Psoas muscle (tissue), 8 donors: ENCODE data around the gene TNFRSF25. TPM values are rescaled to one million over a fixed set of nuclear protein-coding genes. Genes with fewer than 3 reads are reported as not detected.
A peak's percentile ranks its signal among the peaks of the same experiment; 100 is the strongest.

Source experiments
- ATAC-seq, 4 donors: fragments of 200-7000 bp; cut with Tn5 transposase; one replicate each; pipeline ENCODE4 v1.9.1; 2020; ENCODE audit warnings: moderate library complexity in 3 of 4, mild to moderate bottlenecking in 2 of 4
- DNase-seq, 2 donors: peaks; one replicate each; pipeline ENCODE4 v3.0.0-alpha.2; 2020
- H3K27ac ChIP-seq: fragments of 200-600 bp; one replicate; pipeline ENCODE4 v1.8.0; 2022
- H3K27me3 ChIP-seq, 3 donors: fragments of 200-600 bp in 1 of 3; one replicate each; pipeline versions ENCODE4 v1.6.1 to v1.8.0; 2013 to 2022; ENCODE audit warnings: low read length in 2 of 3, mild to moderate bottlenecking in 2 of 3, moderate library complexity in 1 of 3; ENCODE audit not compliant: insufficient read depth in 3 of 3
- H3K36me3 ChIP-seq, 2 donors: fragments of 200-600 bp in 1 of 2; one replicate each; pipeline versions ENCODE4 v1.6.1 to v1.8.0; 2013 to 2022; ENCODE audit warnings: low read depth in 1 of 2, mild to moderate bottlenecking in 1 of 2, moderate library complexity in 1 of 2; ENCODE audit not compliant: insufficient read depth in 1 of 2
- H3K4me1 ChIP-seq: fragments of 200-600 bp; one replicate; pipeline ENCODE4 v1.8.0; 2022
- H3K4me3 ChIP-seq: fragments of 200-600 bp; one replicate; pipeline ENCODE4 v1.8.0; 2022; ENCODE audit warnings: mild to moderate bottlenecking
- H3K9me3 ChIP-seq: fragments of 200-600 bp; one replicate; pipeline ENCODE4 v1.8.0; 2022
- WGBS, 3 donors: extraction: QIAGEN DNeasy Blood & Tissue Kit; methylation state at CpG; one replicate each; pipeline versions ENCODE4 v1.1.6 to v1.1.7; 2013; 5-methylcytosine and 5-hydroxymethylcytosine counted together
- intact Hi-C, 2 donors: fragments of 100-400 bp; cut with DNase I; formaldehyde crosslinking; loops; one replicate each; pipeline versions ENCODE4 v1.11.0 to v1.14.2; 2022
- polyA plus RNA-seq, 3 donors: library from polyadenylated mRNA; stranded (reverse); fragments of 200-250 nt; gene quantifications; one replicate each; pipeline ENCODE4 v1.2.3, GENCODE V29; 2013
- total RNA-seq, 4 donors: library from RNA; stranded (reverse); fragmentation: NEBNext Ultra II Directional in 2 of 4; extraction: Animal tissue kit (Norgen Biotek cat#: 25700) in 2 of 4; gene quantifications; one replicate each; pipeline versions ENCODE4 v1.2.1 to v1.2.4, GENCODE V29; 2021 to 2023
- TF ChIP-seq, protein P1 (sequence below): fragments of 200-600 bp; IDR thresholded peaks from one replicate; pipeline ENCODE4 v1.8.0; 2022; ENCODE audit warnings: antibody characterized with exemption
- donor health status: healthy with polysubstance abuse.
- donor health status: DM: no; HTN: no; CAD: no; lungs with moderate emphysema.
- donor health status: Bipolar disorder and iron deficiency.
- donor health status: healthy.
- donor health status: DM: yes; HTN: yes; CAD: no.
- donor health status: DM: no; HTN: no; CAD: no.
- donor health status: DM: no; HTN: no; CAD: no.
- donor health status: DM: yes; HTN: yes; CAD: no.

Gene TNFRSF25
- total and polyA plus RNA-seq, 7 donors: 1.5 to 2.7 (median 1.9) TPM

DNA sequence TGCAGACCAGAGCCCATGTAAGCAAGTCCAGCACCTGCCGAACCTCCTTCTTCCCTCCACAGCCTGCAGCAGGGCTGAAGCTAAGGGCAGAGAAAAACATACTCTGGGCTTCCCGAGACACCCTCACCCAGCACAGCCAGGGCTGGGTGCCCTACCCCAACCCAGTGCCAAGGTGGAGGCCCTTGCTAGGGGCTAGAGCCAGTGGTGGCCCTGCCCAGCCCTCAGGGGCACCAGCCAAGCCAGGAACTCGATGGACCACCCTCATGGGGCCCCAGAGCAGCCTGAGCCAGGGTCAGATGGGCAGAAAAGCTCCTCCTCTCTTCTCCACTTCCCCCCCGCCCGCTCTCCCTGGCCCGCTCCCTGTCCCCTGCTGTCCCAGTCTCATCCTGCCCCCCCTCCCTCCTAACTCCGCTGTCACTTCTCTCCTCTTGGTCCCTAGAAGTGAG lies 15.9 kb downstream of the TNFRSF25 start:
- DNase-seq (no peak), ATAC-seq (no peak)
- Histone ChIP-seq H3K9me3 (no peaks in the 10 kb centered on the region), H3K4me1 (no peaks in the 10 kb centered on the region), H3K27ac (no peak overlapping the region), H3K36me3 (no peaks in the 10 kb centered on the region), H3K27me3 (peaks cover 0 to 85% (median 23%) of the 10 kb centered on the region in 3 donors), H3K4me3 (no peak overlapping the region)
- WGBS, 3 donors: 42 to 57% (median 43%) methylated on average over 6 to 7 of the region's 7 CpGs
- TF ChIP-seq, protein P1, sequence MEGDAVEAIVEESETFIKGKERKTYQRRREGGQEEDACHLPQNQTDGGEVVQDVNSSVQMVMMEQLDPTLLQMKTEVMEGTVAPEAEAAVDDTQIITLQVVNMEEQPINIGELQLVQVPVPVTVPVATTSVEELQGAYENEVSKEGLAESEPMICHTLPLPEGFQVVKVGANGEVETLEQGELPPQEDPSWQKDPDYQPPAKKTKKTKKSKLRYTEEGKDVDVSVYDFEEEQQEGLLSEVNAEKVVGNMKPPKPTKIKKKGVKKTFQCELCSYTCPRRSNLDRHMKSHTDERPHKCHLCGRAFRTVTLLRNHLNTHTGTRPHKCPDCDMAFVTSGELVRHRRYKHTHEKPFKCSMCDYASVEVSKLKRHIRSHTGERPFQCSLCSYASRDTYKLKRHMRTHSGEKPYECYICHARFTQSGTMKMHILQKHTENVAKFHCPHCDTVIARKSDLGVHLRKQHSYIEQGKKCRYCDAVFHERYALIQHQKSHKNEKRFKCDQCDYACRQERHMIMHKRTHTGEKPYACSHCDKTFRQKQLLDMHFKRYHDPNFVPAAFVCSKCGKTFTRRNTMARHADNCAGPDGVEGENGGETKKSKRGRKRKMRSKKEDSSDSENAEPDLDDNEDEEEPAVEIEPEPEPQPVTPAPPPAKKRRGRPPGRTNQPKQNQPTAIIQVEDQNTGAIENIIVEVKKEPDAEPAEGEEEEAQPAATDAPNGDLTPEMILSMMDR: no peak
- intact Hi-C loops: no loop called here

DNA sequence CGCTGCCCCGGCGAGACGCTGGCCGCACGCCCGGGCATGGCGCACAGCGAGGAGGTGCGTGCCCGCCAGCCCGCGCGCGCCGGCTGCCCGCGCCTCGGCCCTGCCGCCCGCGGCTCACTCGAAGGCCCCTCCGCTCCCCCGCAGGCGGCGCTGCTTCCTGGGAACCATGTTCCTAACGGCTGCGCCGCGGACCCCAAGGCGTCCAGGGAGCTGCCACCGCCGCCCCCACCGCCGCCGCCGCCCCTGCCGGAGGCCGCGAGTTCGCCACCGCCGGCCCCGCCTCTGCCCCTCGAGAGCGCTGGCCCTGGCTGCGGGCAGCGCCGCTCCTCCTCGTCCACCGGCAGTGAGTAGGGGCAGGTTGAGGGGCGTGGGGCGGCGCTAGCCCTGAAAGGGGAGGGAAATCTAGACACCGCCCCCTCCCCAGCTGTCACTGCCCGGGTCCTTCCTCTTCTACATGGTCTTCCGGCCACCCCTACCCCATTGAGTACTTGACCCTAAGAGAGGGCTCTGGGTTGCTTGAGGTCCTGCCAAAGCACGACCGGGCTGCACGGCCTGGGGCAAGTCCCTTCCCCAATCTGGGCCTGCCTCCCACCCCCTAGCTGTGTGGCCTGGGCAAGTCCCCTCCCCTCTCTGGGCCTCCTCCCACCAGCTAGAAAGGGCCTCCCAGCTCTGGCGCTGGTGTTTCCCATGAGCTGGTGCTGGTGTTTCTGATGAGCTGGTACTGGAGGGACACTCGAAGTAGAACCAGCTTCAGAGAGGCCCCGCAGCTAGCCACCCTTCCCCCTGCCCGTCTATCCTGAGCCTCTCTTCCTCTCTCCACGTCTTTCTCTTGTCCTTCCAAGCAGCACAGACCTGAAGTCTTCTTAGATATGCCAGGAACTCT lies 17.0 kb downstream of the TNFRSF25 start:
- no peak for DNase-seq
- Histone ChIP-seq H3K27me3 (peaks cover 0 to 79% (median 17%) of the 10 kb centered on the region in 3 donors), H3K27ac (no peak overlapping the region), H3K36me3 (no peaks in the 10 kb centered on the region), H3K4me3 (no peak overlapping the region), H3K4me1 (no peaks in the 10 kb centered on the region), H3K9me3 (no peaks in the 10 kb centered on the region)
- ATAC-seq: peak in 2 of 4 donors; percentile 47 to 59
- intact Hi-C loops: no loop called here
- TF ChIP-seq, protein P1: no peak
- WGBS, 3 donors: 5 to 11% (median 8%) methylated on average over 23 to 65 of the region's 66 CpGs

DNA sequence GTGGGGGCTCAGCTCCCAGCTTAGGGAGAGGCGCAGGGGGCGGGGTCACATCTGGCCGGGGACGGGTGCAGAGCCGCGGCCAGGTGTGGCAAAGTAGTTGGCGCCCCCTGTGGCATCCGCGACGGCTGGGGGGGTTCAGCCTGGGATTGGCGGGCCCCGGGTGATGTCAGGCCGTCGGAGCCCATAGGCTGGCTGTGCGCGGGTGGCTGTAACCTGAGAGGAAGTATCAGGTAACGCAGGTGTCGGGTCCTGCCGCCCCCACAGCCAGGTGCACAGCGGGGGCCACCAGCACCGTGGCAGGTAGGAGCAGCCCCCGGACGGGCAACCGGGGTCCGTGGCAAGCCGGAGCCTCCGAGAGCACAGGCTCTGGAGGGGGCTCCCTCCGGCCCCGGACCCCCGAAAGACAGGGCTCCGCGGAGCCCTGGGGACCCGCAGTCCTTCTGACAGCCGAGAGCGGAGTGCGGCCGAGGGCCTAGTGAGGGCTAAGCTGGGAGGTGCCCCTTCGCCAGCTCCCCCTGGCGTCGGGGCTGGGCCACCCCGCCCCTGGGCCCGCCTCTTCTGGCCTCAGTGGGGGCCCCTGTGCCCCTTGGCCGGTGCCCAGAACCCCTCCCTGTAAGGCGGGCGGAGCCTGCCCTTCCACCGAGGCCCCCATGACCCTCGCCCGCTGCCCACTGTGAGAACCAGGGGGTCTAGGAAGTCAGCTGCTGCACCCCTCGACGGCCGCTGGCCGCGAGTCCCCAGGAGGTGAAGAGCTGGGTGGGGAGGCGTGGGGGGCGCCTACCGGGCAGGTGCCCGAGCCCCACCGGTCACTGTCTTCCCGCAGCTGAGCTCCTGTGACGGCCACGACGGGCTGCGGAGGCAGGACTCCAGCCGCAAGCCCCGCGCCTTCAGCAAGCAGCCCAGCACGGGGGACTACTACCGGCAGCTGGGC lies 17.9 kb downstream of the TNFRSF25 start:
- ATAC-seq (peak in 1 of 4 donors; percentile 24), DNase-seq (no peak)
- intact Hi-C loops: loop anchor here in 1 of 2 donors (1.0 kb wide), 1 partner anchor 12 kb away; no protein-coding TSS in a partner anchor
- peaks cover 0 to 74% (median 17%) of the 10 kb centered on the region in 3 donors for H3K27me3 ChIP-seq
- TF ChIP-seq, protein P1: no peak
- no peak overlapping the region for H3K27ac ChIP-seq
- H3K36me3 ChIP-seq: no peaks in the 10 kb centered on the region
- WGBS, 3 donors: 0 to 2% (median 2%) methylated on average over 35 to 68 of the region's 68 CpGs
- H3K9me3 ChIP-seq: no peaks in the 10 kb centered on the region
- H3K4me1 ChIP-seq: no peaks in the 10 kb centered on the region
- H3K4me3 ChIP-seq: no peak overlapping the region

DNA sequence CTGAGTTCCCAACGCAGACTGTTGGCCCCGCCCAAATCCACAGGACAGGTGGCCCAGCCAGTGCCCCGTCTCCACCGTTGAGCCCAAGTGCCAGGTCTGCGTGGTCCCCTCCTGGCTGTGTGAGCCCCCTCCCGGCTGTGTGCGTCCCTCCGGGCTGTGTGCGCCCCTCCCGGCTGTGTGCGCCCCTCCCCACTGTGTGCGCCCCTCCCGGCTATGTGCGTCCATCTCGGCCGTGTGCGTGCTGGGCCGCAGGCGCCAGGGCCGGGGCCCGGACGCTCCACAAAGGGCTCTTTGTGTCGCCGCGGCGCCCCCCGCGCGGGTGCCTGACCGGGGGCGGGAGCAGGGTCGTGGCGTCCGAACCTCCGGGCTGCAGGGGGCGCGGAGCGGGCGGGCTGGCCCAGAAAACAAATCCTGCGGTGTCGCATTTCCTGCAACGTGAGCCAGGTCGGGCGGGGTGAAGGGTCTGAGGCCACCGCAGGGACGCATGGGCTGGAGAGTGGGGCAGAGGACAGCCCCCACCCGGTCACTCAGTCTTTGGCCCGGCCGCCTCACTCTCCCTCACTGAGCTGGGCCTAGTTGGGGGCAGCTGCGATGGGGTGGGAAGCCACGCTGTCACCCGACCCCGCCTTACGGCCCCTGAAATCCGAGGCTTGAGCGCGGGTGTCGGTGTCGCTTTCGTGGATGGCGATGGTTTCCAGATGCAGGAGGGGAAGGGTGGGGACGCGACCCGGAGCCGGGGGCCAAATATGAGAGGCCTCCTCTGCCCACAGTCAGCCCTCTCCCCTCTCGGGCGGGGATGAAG lies 18.8 kb downstream of the TNFRSF25 start:
- no peak for ATAC-seq
- Histone ChIP-seq H3K4me1 (no peaks in the 10 kb centered on the region), H3K9me3 (no peaks in the 10 kb centered on the region), H3K27me3 (peaks cover 0 to 73% (median 17%) of the 10 kb centered on the region in 3 donors), H3K4me3 (peak overlapping the region; percentile 22), H3K36me3 (no peaks in the 10 kb centered on the region), H3K27ac (no peak overlapping the region)
- no peak for DNase-seq
- WGBS, 3 donors: 3 to 4% (median 3%) methylated on average over 46 to 67 of the region's 67 CpGs
- intact Hi-C loops: loop anchor here in 1 of 2 donors (1.0 kb wide), 1 partner anchor 13 kb away; no protein-coding TSS in a partner anchor
- TF ChIP-seq, protein P1: no peak
